H1 (cell line): ENCODE measurements around the gene TEX2. TPM values are rescaled to one million over a fixed set of nuclear protein-coding genes. Genes with fewer than 3 reads are reported as not detected.

Experiments used
- CTCF ChIA-PET: fragments of 300-600 bp; sonication (Branson Sonifier 250); formaldehyde crosslinking; loops from one replicate; lab custom pipeline; 2021; ENCODE audit not compliant: partially characterized antibody; lab: Charles Lee
- POLR2A ChIA-PET: fragments of 300-600 bp; sonication (Branson Sonifier 250); formaldehyde crosslinking; loops from one replicate; lab custom pipeline; 2021; ENCODE audit warnings: inconsistent platforms; ENCODE audit not compliant: partially characterized antibody; lab: Charles Lee
- DNase-seq, 2 experiments: peaks; one replicate each; pipeline versions ENCODE4 v3.0.0 to v3.0.0-alpha.2; 2010 to 2022; ENCODE audit warnings: low spot score in 2 of 2, low read depth in 1 of 2, mixed read lengths in 1 of 2
- FAIRE-seq: peaks from 2 replicates; lab custom pipeline; 2011; peaks lifted over from hg19 to GRCh38; lab: Jason Lieb, UNC
- H2AFZ ChIP-seq: 2 replicates; pipeline ENCODE4 v1.8.1; 2012; ENCODE audit warnings: low read length, inconsistent platforms
- H2AK5ac ChIP-seq: 2 replicates; pipeline ENCODE4 v1.6.1; 2013; ENCODE audit warnings: low read depth, low read length
- H2BK120ac ChIP-seq: replicated peaks from 2 replicates; pipeline ENCODE3; 2013; ENCODE audit warnings: low read depth, low read length, inconsistent platforms
- H2BK12ac ChIP-seq: 2 replicates; pipeline ENCODE4 v1.6.1; 2013; ENCODE audit warnings: low read depth, low read length
- H2BK15ac ChIP-seq: 2 replicates; pipeline ENCODE4 v1.6.1; 2013; ENCODE audit warnings: low read length
- H2BK20ac ChIP-seq: 2 replicates; pipeline ENCODE4 v1.6.1; 2013; ENCODE audit warnings: low read length
- H2BK5ac ChIP-seq: 2 replicates; pipeline ENCODE4 v1.6.1; 2013; ENCODE audit warnings: low read depth, low read length
- H3K14ac ChIP-seq: 2 replicates; pipeline ENCODE4 v1.6.1; 2013; ENCODE audit warnings: inconsistent platforms; ENCODE audit not compliant: insufficient read length
- H3K18ac ChIP-seq: 2 replicates; pipeline ENCODE4 v1.6.1; 2013; ENCODE audit warnings: low read length; ENCODE audit errors: extremely low read depth
- H3K23ac ChIP-seq: 2 replicates; pipeline ENCODE4 v1.6.1; 2013; ENCODE audit warnings: inconsistent platforms; ENCODE audit not compliant: insufficient read length
- H3K23me2 ChIP-seq: 2 replicates; pipeline ENCODE4 v1.6.1; 2013; ENCODE audit warnings: low read depth, low read length
- H3K27ac ChIP-seq: 2 replicates; pipeline ENCODE4 v1.6.1; 2011; ENCODE audit warnings: low read depth, low read length, inconsistent platforms
- H3K27me3 ChIP-seq, 4 experiments: replicated peaks in 1 of 4; 1 replicate in 1 of 4; 2 replicates in 3 of 4; pipeline versions ENCODE4 v1.6.1 to v1.8.1; 2011 to 2013; ENCODE audit warnings: low read length in 3 of 4, mild to moderate bottlenecking in 3 of 4, inconsistent platforms in 2 of 4, mixed read lengths in 2 of 4, moderate library complexity in 1 of 4; ENCODE audit not compliant: control insufficient read depth in 3 of 4, insufficient read depth in 3 of 4; ENCODE audit errors: extremely low read depth in 1 of 4
- H3K36me3 ChIP-seq, 4 experiments: 2 replicates each; pipeline versions ENCODE4 v1.6.1 to v1.8.1; 2011 to 2013; ENCODE audit warnings: mild to moderate bottlenecking in 4 of 4, low read length in 3 of 4, moderate library complexity in 2 of 4, control low read depth in 1 of 4, inconsistent platforms in 1 of 4; ENCODE audit not compliant: insufficient read depth in 4 of 4, control insufficient read depth in 2 of 4
- H3K4ac ChIP-seq: replicated peaks from 2 replicates; pipeline ENCODE3; 2013; ENCODE audit warnings: low read length, low read depth, mixed read lengths, inconsistent platforms; ENCODE audit not compliant: insufficient read length
- H3K4me1 ChIP-seq, 4 experiments: replicated peaks in 1 of 4; 1 replicate in 1 of 4; 2 replicates in 3 of 4; pipeline versions ENCODE4 v1.6.1 to v1.8.1; 2011 to 2013; ENCODE audit warnings: low read length in 3 of 4, inconsistent platforms in 2 of 4, mixed read lengths in 1 of 4; ENCODE audit not compliant: insufficient read depth in 4 of 4, control insufficient read depth in 3 of 4
- H3K4me2 ChIP-seq, 2 experiments: 2 replicates each; pipeline versions ENCODE4 v1.6.1 to v1.8.1; 2011 to 2013; ENCODE audit warnings: low read depth in 2 of 2, low read length in 2 of 2, control low read depth in 1 of 2, inconsistent platforms in 1 of 2, mild to moderate bottlenecking in 1 of 2; ENCODE audit not compliant: insufficient read depth in 1 of 2
- H3K4me3 ChIP-seq, 4 experiments: fragments of 200-600, 300-600 bp in 1 of 4; sonication (generic), shearing (Covaris generic), sonication (Bioruptor Twin) in 1 of 4; 2 replicates each; pipeline versions ENCODE4 v1.5.1 to v1.8.1; 2011 to 2016; ENCODE audit warnings: low read length in 4 of 4, low read depth in 3 of 4, control low read depth in 2 of 4, inconsistent platforms in 2 of 4, mild to moderate bottlenecking in 2 of 4, mixed read lengths in 1 of 4, moderate library complexity in 1 of 4; ENCODE audit not compliant: insufficient read depth in 2 of 4; ENCODE audit errors: extremely low read depth in 1 of 4
- H3K56ac ChIP-seq: replicated peaks from 2 replicates; pipeline ENCODE3; 2013; ENCODE audit warnings: low read depth, mild to moderate bottlenecking, mixed read lengths, low read length, inconsistent platforms; ENCODE audit not compliant: insufficient read length
- H3K79me1 ChIP-seq: 2 replicates; pipeline ENCODE4 v1.6.1; 2013; ENCODE audit warnings: low read depth, low read length, control low read depth
- H3K79me2 ChIP-seq, 2 experiments: 2 replicates each; pipeline versions ENCODE4 v1.6.1 to v1.8.1; 2012 to 2013; ENCODE audit warnings: low read length in 2 of 2, mild to moderate bottlenecking in 2 of 2, inconsistent platforms in 1 of 2; ENCODE audit not compliant: insufficient read depth in 2 of 2, control insufficient read depth in 1 of 2
- H3K9ac ChIP-seq, 4 experiments: replicated peaks in 1 of 4; 1 replicate in 1 of 4; 2 replicates in 3 of 4; pipeline versions ENCODE4 v1.6.1 to v1.8.1; 2011 to 2013; ENCODE audit warnings: low read depth in 3 of 4, low read length in 3 of 4, control low read depth in 2 of 4, mild to moderate bottlenecking in 2 of 4, moderate library complexity in 2 of 4, inconsistent platforms in 1 of 4; ENCODE audit errors: extremely low read depth in 1 of 4
- H3K9me3 ChIP-seq, 2 experiments: 2 replicates each; pipeline versions ENCODE4 v1.6.1 to v1.8.1; 2012 to 2013; ENCODE audit warnings: mild to moderate bottlenecking in 2 of 2, moderate library complexity in 2 of 2, control low read depth in 1 of 2, inconsistent platforms in 1 of 2, low read depth in 1 of 2, low read length in 1 of 2, mixed read lengths in 1 of 2; ENCODE audit not compliant: insufficient read depth in 2 of 2
- H4K20me1 ChIP-seq, 2 experiments: replicated peaks in 1 of 2; 2 replicates each; pipeline versions ENCODE3 to v1.8.1; 2011 to 2013; ENCODE audit warnings: inconsistent platforms in 2 of 2, low read length in 2 of 2, mild to moderate bottlenecking in 1 of 2; ENCODE audit not compliant: insufficient read depth in 2 of 2, control insufficient read depth in 1 of 2
- H4K5ac ChIP-seq: 2 replicates; pipeline ENCODE4 v1.6.1; 2013; ENCODE audit warnings: low read length, low read depth, mixed read lengths, inconsistent platforms; ENCODE audit not compliant: insufficient read length
- H4K8ac ChIP-seq: 2 replicates; pipeline ENCODE4 v1.8.0; 2013; ENCODE audit warnings: mild to moderate bottlenecking, moderate library complexity, low read length, inconsistent platforms; ENCODE audit not compliant: insufficient read depth; ENCODE audit errors: extremely low read depth
- H4K91ac ChIP-seq: replicated peaks from 2 replicates; pipeline ENCODE3; 2013; ENCODE audit warnings: low read length, mixed read lengths, inconsistent platforms; ENCODE audit not compliant: insufficient read length
- EP300 ChIP-seq, 2 experiments: IDR thresholded peaks; 1 replicate in 1 of 2; 2 replicates in 1 of 2; pipeline ENCODE4 v1.6.1; 2011 to 2012; ENCODE audit warnings: low read depth in 2 of 2, low read length in 2 of 2, mild to moderate bottlenecking in 2 of 2, borderline replicate concordance in 1 of 2, inconsistent platforms in 1 of 2, moderate library complexity in 1 of 2
- FOSL1 ChIP-seq: IDR thresholded peaks from 2 replicates; pipeline ENCODE4 v1.6.1; 2011; ENCODE audit warnings: mild to moderate bottlenecking, low read depth, low read length, moderate library complexity; ENCODE audit not compliant: insufficient read depth
- SP4 ChIP-seq: IDR thresholded peaks from 2 replicates; pipeline ENCODE4 v1.6.1; 2012; ENCODE audit warnings: low read length, inconsistent platforms
- WGBS, 2 experiments: shearing (Covaris generic) in 1 of 2; methylation state at CpG; one replicate each; pipeline versions ENCODE4 v1.1.6 to v1.1.7; 2013 to 2015; ENCODE audit warnings: low lambda C conversion rate in 2 of 2, mixed read lengths in 2 of 2, inconsistent platforms in 1 of 2, low coverage in 1 of 2, missing lambda C conversion rate in 1 of 2; ENCODE audit not compliant: insufficient replicate concordance in 2 of 2, insufficient coverage in 1 of 2, insufficient read length in 1 of 2; ENCODE audit errors: extremely low coverage in 1 of 2, missing lambda C conversion rate in 1 of 2; 5-methylcytosine and 5-hydroxymethylcytosine counted together
- polyA plus RNA-seq, 7 experiments: library from polyadenylated mRNA; depleted of rRNA in 3 of 7; stranded (reverse) in 5 of 7; unstranded in 2 of 7; fragments of >200 nt in 5 of 7; fragments of 200-250 nt in 2 of 7; gene quantifications; 1 replicate in 5 of 7; 2 replicates in 1 of 7; 4 replicates in 1 of 7; pipeline versions ENCODE4 v1.2.1 to v1.2.3, GENCODE V29; 2011 to 2013; ENCODE audit warnings: missing spikeins in 2 of 7, mixed read lengths in 2 of 7
- total RNA-seq: library from RNA; stranded (reverse); fragmentation: NEBNext Ultra II Directional; extraction: Animal tissue kit (Norgen Biotek cat#: 25700); gene quantifications from 2 replicates; pipeline ENCODE4 v1.2.1, GENCODE V29; 2021

TEX2 gene
- total and polyA plus RNA-seq, 2 of the 8 experiments (the other 6 are each of a cell fraction or from before 2014, with no cell fraction given) = 6.1 to 15.6 TPM

GRCh38 chr17:64151016-64151368 lies 112.1 kb downstream of the TEX2 start:
- no peak overlapping the region for H3K4ac ChIP-seq
- H3K18ac ChIP-seq = no peak overlapping the region
- no peak overlapping the region for H4K5ac ChIP-seq
- H3K27me3 ChIP-seq = no peaks in the 10 kb centered on the region
- no peak overlapping the region for H3K4me3 ChIP-seq
- no peaks in the 10 kb centered on the region for H3K79me1 ChIP-seq
- H2BK12ac ChIP-seq = no peak overlapping the region
- ChIA-PET CTCF (no interaction called here), POLR2A (no interaction called here)
- H2AFZ ChIP-seq = no peak overlapping the region
- 86% methylated on average over 1 of the region's 1 CpG; no CpG with 5 or more reads in 1 of the 2 experiments for WGBS, 2 experiments
- peaks cover 0 to 21% (median 4%) of the 10 kb centered on the region in 4 experiments; a peak in 6 of 8 replicates for H3K36me3 ChIP-seq
- H3K9me3 ChIP-seq = no peaks in the 10 kb centered on the region
- H3K79me2 ChIP-seq = peaks cover 0 to 10% of the 10 kb centered on the region in 2 experiments; a peak in 1 of 4 replicates
- DNase-seq (no peak), FAIRE-seq (no peak)
- H4K91ac ChIP-seq = no peak overlapping the region
- H3K23ac ChIP-seq = no peak overlapping the region
- TF ChIP-seq EP300 (IDR thresholded peaks at IDR 0.05; ENCODE audit: borderline replicate concordance in 1 of 2, low read depth in 2 of 2, low read length in 2 of 2) (no peak), SP4 (no peak), FOSL1 (no peak)
- no peak overlapping the region for H3K14ac ChIP-seq
- no peak overlapping the region for H2BK20ac ChIP-seq
- H2BK120ac ChIP-seq = no peak overlapping the region
- H2BK5ac ChIP-seq = no peak overlapping the region
- no peak overlapping the region for H2AK5ac ChIP-seq
- H3K27ac ChIP-seq = no peak overlapping the region
- peaks cover 2 to 9% (median 3%) of the 10 kb centered on the region in 4 experiments; a peak in 5 of 7 replicates for H3K4me1 ChIP-seq
- peaks cover 0 to 4% of the 10 kb centered on the region in 2 experiments for H4K20me1 ChIP-seq
- no peak overlapping the region for H3K4me2 ChIP-seq
- H3K23me2 ChIP-seq = peaks cover 6% of the 10 kb centered on the region
- no peak overlapping the region for H3K56ac ChIP-seq
- H4K8ac ChIP-seq = no peak overlapping the region
- no peak overlapping the region for H2BK15ac ChIP-seq
- no peak overlapping the region for H3K9ac ChIP-seq
